ENCODE measurements around the gene KCNMA1.

GRCh38 chr10:77400033-77400432 lies 237.6 kb downstream of the KCNMA1 start:
- TF ChIP-seq CTCF (IDR thresholded peaks at IDR 0.05 in 8 of 11, conservative IDR thresholded peaks at IDR 0.05 in 3 of 11) (no peak), POLR2A (IDR thresholded peaks at IDR 0.05) (no peak), POLR2AphosphoS5 (IDR thresholded peaks at IDR 0.05) (no peak)
